Islet precursor cell (in vitro differentiated cells): Measurements from ENCODE around the gene ACP2.
A peak's percentile ranks its signal among the peaks of the same experiment; 100 is the strongest.

Experiments used
- DNase-seq: peaks from one replicate; pipeline ENCODE4 v3.0.0-alpha.2; 2018

Gene ACP2, protein sequence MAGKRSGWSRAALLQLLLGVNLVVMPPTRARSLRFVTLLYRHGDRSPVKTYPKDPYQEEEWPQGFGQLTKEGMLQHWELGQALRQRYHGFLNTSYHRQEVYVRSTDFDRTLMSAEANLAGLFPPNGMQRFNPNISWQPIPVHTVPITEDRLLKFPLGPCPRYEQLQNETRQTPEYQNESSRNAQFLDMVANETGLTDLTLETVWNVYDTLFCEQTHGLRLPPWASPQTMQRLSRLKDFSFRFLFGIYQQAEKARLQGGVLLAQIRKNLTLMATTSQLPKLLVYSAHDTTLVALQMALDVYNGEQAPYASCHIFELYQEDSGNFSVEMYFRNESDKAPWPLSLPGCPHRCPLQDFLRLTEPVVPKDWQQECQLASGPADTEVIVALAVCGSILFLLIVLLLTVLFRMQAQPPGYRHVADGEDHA

DNA sequence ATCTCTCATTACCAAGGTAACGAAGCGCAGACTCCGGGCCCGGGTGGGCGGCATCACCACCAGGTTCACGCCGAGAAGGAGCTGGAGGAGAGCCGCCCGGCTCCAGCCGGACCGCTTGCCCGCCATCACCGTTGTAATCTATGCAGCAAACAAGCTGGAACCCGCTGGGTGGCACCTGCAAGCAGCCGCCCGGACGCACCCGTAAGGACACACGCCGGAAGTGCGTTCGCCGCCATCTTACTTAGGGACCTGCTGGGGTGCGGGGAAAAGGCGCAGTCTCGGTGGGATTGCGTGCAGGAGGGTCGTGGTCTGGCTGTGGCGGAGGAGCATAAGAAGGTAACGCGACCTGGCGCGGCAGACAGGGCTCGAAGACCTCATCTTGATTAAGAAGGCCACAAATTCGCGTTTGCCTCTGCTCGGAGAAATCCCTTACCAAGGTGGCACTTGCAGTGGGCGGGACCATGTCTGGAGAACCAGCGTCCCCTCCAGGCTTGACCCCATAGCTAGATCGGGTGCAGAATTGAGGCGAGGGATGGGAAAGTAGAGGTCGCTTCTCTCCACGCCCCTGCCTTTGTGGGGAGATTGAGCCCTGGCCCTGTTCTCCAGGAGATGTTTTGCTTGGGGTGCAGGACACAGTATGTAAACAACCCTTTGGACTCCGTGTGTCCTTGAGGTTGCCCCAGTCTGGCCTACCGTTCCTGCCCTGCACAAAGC lies at the start of gene ACP2:
Gene ACP2 (minus strand): TSS at position 151 of the 714 bp plus-strand sequence. CDS start 25 bp downstream, at position 126.
- peak; percentile 90 for DNase-seq

GRCh38 chr11:47296045-47296444 lies 47.4 kb upstream of the ACP2 start:
- DNase-seq = no peak

GRCh38 chr11:47295385-47295784 lies 46.8 kb upstream of the ACP2 start:
- no peak for DNase-seq

GRCh38 chr11:47289856-47290255 lies 41.2 kb upstream of the ACP2 start:
- no peak for DNase-seq

- DNase-seq = no peak
These were observed 39.5 kb upstream of the ACP2 start for GRCh38 chr11:47288066-47288465.

DNA sequence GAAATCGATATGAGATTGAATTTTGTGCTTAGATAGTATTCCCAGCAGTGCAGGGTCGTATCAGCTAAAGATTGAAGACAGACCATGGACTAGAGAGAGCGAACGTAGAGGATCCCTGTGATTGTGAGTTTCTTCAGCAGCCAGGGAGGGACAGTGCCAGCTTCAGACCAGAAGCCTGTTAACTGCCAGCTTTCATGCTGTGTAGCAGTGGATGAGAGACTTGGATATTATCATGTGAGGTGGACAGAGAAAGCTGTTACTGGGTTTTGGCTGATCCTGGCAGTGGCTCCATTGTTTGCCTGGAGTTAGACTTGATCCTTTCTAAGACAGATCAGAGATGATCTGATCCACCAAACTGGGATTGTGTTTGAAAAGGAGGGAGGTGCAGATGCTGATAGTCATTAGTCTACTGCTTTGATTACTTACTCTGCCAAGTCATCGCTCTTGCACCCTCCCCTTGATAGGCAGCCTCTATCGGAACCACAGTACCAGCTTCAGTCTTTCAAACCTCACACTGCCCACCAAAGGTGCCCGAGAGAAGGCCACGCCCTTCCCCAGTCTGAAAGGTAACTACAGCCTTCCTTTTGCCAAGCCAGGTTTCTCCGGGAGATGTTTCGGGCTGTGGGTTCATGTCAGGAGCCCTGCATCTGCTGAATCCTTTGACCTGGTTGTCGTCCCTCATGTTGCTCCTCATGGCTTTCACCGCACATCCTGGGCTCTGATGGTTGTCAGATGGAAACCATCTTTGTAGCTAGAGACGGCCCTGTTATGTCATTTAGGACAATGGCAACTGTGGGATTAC lies 37.6 kb upstream of the ACP2 start:
- no peak for DNase-seq

DNA sequence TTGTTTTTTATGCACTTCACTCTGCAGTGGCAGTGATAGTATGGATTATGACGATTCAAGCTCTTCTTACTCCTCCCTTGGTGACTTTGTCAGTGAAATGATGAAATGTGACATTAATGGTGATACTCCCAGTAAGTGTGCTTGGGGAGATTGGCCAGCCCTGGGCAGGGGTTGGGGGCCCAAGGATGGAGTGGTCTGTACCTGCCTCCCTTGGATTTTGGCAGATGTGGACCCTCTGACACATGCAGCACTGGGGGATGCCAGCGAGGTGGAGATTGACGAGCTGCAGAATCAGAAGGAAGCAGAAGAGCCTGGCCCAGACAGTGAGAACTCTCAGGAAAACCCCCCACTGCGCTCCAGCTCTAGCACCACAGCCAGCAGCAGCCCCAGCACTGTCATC lies 35.5 kb upstream of the ACP2 start:
- no peak for DNase-seq

- DNase-seq = no peak
These were observed 33.8 kb upstream of the ACP2 start for GRCh38 chr11:47282462-47282861.

- no peak for DNase-seq
These were observed 32.2 kb upstream of the ACP2 start for GRCh38 chr11:47280860-47281259.

DNA sequence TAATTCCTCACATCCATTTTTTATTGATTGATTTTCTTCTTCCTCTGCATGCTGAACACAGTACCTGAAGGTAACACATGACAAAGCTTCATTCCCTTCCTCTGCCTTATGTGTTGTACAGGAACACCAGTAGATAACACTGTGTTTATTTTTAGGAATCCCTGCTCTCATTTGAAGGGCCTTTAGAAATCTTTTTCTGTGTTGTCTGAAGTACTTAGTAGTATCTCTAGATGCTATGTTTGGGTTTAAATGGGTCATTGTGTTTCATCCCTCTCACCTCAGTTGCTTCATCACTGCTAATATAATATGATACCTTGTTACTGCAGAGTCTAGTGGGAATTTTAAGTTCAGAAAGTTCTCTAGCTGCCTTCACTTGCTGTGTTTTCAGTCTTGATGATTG lies 31.5 kb upstream of the ACP2 start:
- no peak for DNase-seq

DNA sequence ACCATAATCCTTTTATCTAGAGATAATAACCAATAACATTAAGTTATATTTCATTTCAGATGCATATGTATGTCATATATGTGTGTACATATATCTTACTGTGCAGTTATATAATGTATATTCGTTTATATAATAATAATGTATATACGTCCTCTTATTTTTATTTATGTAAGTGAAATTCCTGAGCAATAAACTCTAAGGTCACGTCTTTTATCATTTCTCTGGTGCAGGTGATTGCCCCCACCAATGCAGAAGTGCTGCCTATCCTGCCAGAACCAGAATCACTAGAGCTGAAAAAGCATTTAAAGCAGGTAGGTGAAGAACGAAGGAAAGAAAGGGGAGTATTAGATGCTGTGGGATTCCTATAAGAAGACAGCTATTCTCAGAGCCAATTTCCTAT lies 30.2 kb upstream of the ACP2 start:
- no peak for DNase-seq

GRCh38 chr11:47278058-47278457 lies 29.4 kb upstream of the ACP2 start:
- no peak for DNase-seq

DNA sequence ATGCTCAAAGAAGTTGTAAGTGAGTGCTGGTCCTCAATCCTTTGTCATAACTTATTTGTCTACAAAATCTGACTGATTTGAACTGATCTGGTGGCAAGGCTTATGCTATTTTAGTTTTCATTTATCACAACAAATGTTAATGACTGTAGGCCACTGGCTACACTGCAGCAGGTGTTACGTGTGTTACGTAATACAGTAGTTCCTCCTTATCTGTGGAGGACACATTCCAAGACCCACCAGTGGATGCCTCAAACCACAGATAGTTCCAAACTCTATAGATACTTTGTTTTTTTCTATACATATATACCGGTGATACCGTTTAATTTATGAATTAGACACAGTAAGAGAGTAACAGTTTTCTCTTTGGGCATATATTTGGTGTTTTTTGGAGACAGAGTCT lies 28.3 kb upstream of the ACP2 start:
- no peak for DNase-seq

DNA sequence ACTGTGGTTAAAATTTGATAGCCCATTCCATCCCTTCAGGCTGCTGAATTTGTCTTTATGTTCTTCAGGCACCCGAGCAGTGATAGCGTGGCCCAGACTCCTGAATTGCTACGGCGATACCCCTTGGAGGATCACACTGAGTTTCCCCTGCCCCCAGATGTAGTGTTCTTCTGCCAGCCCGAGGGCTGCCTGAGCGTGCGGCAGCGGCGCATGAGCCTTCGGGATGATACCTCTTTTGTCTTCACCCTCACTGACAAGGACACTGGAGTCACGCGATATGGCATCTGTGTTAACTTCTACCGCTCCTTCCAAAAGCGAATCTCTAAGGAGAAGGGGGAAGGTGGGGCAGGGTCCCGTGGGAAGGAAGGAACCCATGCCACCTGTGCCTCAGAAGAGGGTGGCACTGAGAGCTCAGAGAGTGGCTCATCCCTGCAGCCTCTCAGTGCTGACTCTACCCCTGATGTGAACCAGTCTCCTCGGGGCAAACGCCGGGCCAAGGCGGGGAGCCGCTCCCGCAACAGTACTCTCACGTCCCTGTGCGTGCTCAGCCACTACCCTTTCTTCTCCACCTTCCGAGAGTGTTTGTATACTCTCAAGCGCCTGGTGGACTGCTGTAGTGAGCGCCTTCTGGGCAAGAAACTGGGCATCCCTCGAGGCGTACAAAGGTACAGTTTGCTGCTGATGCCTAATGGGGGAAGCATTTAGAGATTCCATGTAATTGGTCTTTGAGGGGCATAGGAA lies 26.1 kb upstream of the ACP2 start:
- no peak for DNase-seq

- no peak for DNase-seq
These were observed 24.1 kb upstream of the ACP2 start for GRCh38 chr11:47272706-47273105.

DNA sequence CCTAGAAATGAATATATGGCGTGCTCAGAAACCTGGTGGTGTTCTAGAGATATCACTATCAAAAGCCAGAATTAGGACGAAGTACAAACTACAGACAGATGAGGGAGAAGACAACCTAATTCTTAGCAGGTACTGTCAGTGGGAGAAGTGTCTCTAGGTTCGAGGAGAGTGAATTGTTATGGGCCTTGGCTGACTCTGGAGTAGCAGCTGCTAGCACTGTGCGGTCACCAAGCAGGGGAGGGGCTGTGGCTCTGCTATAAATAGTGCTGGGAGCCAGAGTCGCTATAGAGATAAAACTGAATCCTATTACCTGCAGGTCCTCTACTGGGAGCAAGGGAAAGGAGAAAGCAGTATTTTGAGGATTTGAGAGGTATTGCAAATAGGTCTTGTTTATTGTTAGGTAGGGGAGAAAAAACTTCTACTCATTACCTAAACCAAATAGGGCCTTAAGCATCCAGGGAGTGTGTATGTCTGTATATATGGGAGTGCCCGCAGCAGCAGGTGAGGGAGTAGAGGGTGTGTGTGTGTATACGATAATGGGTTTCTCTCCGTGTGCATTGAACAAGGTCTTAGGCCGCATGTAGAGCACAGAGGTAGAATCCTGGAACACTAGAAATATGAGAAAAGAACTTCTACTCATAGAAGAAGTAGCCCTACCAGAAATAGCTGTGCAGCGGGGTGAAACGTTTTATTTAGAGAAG lies 23.5 kb upstream of the ACP2 start:
- DNase-seq = no peak

DNA sequence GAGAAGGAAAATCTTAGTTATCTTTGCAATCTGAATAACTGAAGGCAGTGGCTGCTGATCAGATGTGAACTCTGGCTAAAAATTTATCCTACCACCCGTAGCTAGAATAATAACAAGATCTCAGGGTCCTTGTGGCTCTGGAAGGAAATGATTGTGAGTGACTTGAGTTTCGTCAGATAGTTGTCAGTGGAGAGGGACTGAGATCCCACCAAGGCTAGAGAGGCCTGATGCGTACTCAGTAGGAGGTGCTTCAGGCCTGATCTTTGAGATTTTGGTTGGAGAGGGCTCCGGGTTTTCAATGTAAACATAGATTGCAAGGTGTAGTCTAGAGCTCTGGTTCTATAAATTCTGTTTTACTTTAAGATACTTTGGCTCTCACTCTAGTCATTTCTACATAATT lies 22.7 kb upstream of the ACP2 start:
- no peak for DNase-seq

- DNase-seq = peak; percentile 68
These were observed 22.0 kb upstream of the ACP2 start for GRCh38 chr11:47270331-47271271.

- peak; percentile 84 for DNase-seq
These were observed 21.3 kb upstream of the ACP2 start, which contains the start of gene MADD for GRCh38 chr11:47269829-47270305. Gene MADD (plus strand): TSS chr11:47270133.

DNA sequence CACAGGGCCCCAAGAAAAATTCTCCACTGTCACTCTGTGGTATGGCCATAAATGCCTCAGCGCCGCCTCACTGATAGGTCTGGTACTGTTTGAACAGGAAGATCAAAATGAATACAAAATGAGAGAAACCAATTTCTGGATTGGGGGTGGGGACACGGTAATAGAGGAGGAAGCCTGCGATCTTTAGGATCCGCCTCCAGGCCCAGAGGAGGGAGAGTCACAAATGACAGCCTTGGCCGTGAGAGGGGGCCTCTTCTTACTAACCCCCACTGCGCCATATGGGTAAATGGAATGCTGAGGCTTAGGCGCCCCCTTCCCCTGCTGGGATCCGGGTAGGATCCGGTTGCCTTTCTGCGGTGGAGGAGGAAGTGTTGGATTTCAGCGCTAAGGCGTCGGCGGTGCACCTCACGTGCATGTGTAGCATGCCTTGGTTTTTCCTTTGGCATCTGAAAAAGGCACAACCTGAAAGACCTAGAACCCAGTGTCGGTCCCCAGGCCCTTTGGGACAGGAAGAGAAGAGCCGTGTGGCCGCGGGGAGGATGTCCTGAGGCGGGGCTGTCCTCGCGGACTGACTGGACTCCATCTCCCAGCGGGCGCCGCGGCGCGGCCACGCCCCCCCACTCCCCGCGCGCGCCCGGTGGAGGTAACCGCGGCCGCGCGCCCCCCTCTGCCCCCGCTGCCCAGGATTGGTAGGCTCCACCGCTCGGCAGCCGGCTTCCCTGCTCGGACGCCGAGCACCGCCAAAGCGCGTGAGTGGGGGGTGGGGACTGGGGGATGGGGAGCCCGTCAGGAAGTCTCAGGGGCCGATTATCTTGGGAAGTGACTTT lies 20.6 kb upstream of the ACP2 start:
- peak; percentile 94 for DNase-seq
